ENCODE measurements around the gene MELTF. TPM values are rescaled to one million over a fixed set of nuclear protein-coding genes. Genes with fewer than 3 reads are reported as not detected.

Gene MELTF
- total and polyA plus RNA-seq, 2 of the 13 experiments (the other 11 are each of a cell fraction or from before 2014, with no cell fraction given), result 3.2 to 7.5 TPM

- TF ChIP-seq ZNF609 (CRISPR knock-in tag; IDR thresholded peaks at IDR 0.05; ENCODE audit: borderline replicate concordance), result no peak; the same call in 1 of the 2 replicates
- 0 out of 2 replicates have a peak, but pooled peaks have one; percentile 37 for TF ChIP-seq E2F1 (CRISPR knock-in tag; IDR thresholded peaks at IDR 0.05)
- TF ChIP-seq TCF12 (IDR thresholded peaks at IDR 0.05), result no peak
- 0 out of 2 replicates have a peak, but pooled peaks have one; percentile 26 for TF ChIP-seq TCF12 (CRISPR knock-in tag; IDR thresholded peaks at IDR 0.05)
- TF ChIP-seq ZC3H13 (CRISPR knock-in tag; IDR thresholded peaks at IDR 0.05), result no peak
- no peak for TF ChIP-seq SMAD9 (CRISPR knock-in tag; IDR thresholded peaks at IDR 0.05)
- TF ChIP-seq SAFB2 (CRISPR knock-in tag; IDR thresholded peaks at IDR 0.05; ENCODE audit: borderline replicate concordance, low read depth), result peak; percentile 73; the same call in 1 of the 2 replicates
- TF ChIP-seq SRSF4 (IDR thresholded peaks at IDR 0.05; ENCODE audit: low read depth, low read length, poor library complexity, severe bottlenecking), result no peak
- TF ChIP-seq ZNF740 (CRISPR knock-in tag; IDR thresholded peaks at IDR 0.05), result no peak
- no peak for TF ChIP-seq PRDM4 (CRISPR knock-in tag; IDR thresholded peaks at IDR 0.05; ENCODE audit: borderline replicate concordance)
- TF ChIP-seq SYNCRIP (IDR thresholded peaks at IDR 0.05; ENCODE audit: insufficient read depth, low read depth, low read length), result no peak
- TF ChIP-seq E2F5 (CRISPR knock-in tag; conservative IDR thresholded peaks at IDR 0.05), result no peak
- no peak for TF ChIP-seq ZNF883 (CRISPR knock-in tag; IDR thresholded peaks at IDR 0.05; ENCODE audit: not compliant biosample characterization)
- TF ChIP-seq SIN3A (IDR thresholded peaks at IDR 0.05; ENCODE audit: borderline replicate concordance, low read depth, low read length), result peak; percentile 37; the same call in 1 of the 2 replicates
These were observed 41.2 kb downstream of the MELTF start (continued) for GRCh38 chr3:196988241-196989029.

Measured in HepG2 (cell line).